ENCODE measurements around the gene ROCK2. TPM values are rescaled to one million over a fixed set of nuclear protein-coding genes. Genes with fewer than 3 reads are reported as not detected.

ROCK2 gene
- total RNA-seq, 1 donor from 2014 or later: 54.3 TPM

DNA sequence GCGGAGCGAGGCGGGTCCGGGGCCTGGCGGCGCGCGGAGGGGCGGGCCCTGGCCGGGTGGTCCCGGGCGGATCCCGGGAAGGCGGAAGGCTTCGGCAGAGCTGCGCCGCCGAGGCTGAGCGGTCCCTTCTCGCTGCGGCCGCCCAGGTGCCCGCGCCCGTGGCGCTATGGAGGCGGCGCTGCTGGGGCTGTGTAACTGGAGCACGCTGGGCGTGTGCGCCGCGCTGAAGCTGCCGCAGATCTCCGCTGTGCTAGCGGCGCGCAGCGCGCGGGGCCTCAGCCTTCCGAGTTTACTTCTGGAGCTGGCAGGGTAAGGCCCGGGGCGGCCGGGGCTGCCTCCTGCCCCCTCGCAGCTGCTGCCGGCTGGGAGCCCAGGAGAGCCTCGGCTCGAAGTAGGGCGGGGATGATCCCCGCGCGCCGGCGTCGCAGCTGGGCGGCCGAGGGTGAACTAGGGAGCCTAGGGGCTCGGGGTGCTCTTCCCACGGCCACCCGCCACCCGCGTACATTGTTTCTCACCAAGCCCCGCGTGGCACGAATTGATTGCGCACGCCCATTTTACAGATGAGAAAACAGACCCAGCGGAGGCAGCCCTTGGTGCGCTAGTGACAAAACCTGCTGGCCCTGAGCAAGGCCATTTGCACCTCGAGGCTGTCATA lies 188.9 kb downstream of the ROCK2 start, which contains the start of gene SLC66A3:
TSS of gene SLC66A3 (plus strand) at position 87 of the 655 bp plus-strand sequence. CDS start at position 167, 80 bp downstream.
- H3K36me3 ChIP-seq: no peaks in the 10 kb centered on the region
- intact Hi-C loops (cut with DNase I): no loop called here
- H3K4me1 ChIP-seq: peaks cover 20% of the 10 kb centered on the region
- ATAC-seq (peak; percentile 91), DNase-seq (peak; percentile 91)
- H3K9me3 ChIP-seq: no peaks in the 10 kb centered on the region
- H3K4me3 ChIP-seq: peak within 1 kb of the TSS; percentile 88
- no peaks in the 10 kb centered on the region for H3K27me3 ChIP-seq (ENCODE audit: low read depth)
- TF ChIP-seq, protein P1, sequence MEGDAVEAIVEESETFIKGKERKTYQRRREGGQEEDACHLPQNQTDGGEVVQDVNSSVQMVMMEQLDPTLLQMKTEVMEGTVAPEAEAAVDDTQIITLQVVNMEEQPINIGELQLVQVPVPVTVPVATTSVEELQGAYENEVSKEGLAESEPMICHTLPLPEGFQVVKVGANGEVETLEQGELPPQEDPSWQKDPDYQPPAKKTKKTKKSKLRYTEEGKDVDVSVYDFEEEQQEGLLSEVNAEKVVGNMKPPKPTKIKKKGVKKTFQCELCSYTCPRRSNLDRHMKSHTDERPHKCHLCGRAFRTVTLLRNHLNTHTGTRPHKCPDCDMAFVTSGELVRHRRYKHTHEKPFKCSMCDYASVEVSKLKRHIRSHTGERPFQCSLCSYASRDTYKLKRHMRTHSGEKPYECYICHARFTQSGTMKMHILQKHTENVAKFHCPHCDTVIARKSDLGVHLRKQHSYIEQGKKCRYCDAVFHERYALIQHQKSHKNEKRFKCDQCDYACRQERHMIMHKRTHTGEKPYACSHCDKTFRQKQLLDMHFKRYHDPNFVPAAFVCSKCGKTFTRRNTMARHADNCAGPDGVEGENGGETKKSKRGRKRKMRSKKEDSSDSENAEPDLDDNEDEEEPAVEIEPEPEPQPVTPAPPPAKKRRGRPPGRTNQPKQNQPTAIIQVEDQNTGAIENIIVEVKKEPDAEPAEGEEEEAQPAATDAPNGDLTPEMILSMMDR (IDR thresholded peaks at IDR 0.05): no peak
- peak within 1 kb of the TSS; percentile 95 for H3K27ac ChIP-seq

DNA sequence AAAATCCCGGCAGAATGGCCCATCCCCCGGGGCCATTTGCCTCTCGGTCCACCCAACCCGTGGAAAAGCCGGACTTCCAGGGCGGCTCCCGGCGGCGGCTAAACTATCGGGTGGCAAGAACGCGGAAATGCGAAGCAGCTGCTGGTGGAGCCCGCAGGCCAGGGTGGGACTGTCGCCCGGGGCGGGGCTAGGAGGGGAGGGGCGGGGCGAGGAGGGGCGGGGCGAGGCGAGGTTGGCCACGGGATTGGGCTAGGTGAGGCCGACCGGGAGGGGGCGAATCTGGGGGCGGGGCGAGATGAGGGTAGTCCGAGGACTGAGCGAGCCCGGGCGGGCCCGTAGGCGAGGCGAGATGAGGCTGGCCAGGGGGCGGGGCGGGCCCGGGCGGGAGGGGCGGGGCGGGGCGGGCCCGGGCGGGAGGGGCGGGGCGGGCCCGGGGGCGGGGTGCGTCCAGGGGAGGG lies 189.5 kb downstream of the ROCK2 start:
- no peaks in the 10 kb centered on the region for H3K36me3 ChIP-seq
- TF ChIP-seq, protein P1 (IDR thresholded peaks at IDR 0.05): no peak
- H3K27me3 ChIP-seq (ENCODE audit: low read depth): no peaks in the 10 kb centered on the region
- peak overlapping the region; percentile 88 for H3K4me3 ChIP-seq
- peak overlapping the region; percentile 95 for H3K27ac ChIP-seq
- peaks cover 20% of the 10 kb centered on the region for H3K4me1 ChIP-seq
- peak; percentile 91 to 96 for ATAC-seq
- intact Hi-C loops (cut with DNase I): no loop called here
- H3K9me3 ChIP-seq: no peaks in the 10 kb centered on the region
- DNase-seq: peak; percentile 99

DNA sequence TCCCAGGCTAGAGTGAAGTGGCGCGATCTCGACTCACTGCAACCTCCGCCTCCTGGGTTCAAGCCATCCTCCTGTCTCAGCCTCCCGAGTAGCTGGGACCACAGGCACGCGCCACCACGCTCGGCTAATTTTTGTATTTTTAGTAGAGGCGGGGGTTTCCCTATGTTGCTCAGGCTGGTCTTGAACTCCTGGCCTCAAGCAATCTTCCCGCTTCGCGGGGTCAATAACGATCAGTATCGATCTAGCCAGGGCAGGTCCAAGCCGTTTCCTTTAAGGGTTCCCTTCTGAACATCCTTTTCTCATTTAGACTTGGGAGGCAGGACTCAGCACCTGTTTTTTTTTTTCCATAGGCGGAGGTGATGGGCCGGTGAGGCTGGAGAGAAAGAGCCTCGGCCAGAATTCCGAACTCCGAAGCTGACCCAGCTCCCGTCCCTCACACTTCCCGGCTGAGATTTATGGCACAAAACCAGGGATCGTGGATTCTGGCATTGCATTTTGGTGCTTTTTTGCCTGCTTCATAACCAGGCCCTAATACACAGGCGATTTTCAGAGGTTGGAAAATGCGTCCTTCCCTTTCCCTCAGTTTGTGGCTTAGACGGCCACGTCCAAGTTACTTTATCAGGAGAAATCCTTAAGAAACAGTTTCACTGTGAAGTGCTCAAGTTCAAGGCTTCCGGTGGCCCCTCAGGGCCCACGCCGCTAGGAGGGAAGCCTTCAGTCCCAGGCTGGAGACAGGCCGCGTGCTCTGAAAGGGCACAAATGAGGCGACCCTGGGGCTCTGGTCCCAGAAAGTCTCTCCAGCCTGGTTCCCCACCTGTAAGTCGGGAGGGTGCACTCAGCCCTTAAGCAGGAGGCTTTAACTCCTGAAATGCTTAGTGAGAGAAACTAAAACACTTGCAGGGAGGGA lies 190.2 kb downstream of the ROCK2 start:
- ATAC-seq (peak; percentile 5 to 31), DNase-seq (peak; percentile 65)
- Histone ChIP-seq H3K27ac (peak overlapping the region; percentile 95), H3K36me3 (no peaks in the 10 kb centered on the region), H3K4me1 (peaks cover 20% of the 10 kb centered on the region), H3K9me3 (no peaks in the 10 kb centered on the region), H3K4me3 (peak overlapping the region; percentile 60), H3K27me3 (ENCODE audit: low read depth) (no peaks in the 10 kb centered on the region)
- intact Hi-C loops (cut with DNase I): no loop called here
- TF ChIP-seq, protein P1 (IDR thresholded peaks at IDR 0.05): no peak

DNA sequence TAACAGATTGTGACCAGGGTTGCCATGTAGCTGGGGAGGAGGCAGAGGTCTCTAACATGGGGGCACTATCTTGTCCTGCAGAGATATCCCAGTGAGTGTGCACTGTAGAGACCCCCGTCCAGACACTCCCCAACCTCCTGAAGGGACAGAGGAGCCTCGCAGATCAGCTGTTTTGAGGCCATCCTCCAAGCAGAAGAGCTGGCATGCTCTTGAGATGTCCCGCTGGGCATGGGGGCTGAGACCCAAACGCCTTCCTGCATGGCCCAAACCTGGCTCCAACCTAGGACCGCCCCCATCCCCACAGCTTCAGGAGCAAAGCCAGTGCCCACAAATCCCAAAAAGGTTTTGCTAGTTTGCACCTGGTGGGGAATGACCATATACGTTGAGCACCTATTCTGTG lies 191.8 kb downstream of the ROCK2 start:
- H3K4me1 ChIP-seq: peaks cover 20% of the 10 kb centered on the region
- DNase-seq (no peak), ATAC-seq (no peak)
- TF ChIP-seq, protein P1 (IDR thresholded peaks at IDR 0.05): no peak
- no peaks in the 10 kb centered on the region for H3K27me3 ChIP-seq (ENCODE audit: low read depth)
- intact Hi-C loops (cut with DNase I): no loop called here
- H3K36me3 ChIP-seq: no peaks in the 10 kb centered on the region
- no peaks in the 10 kb centered on the region for H3K9me3 ChIP-seq
- H3K27ac ChIP-seq: no peak overlapping the region
- H3K4me3 ChIP-seq: no peak overlapping the region

DNA sequence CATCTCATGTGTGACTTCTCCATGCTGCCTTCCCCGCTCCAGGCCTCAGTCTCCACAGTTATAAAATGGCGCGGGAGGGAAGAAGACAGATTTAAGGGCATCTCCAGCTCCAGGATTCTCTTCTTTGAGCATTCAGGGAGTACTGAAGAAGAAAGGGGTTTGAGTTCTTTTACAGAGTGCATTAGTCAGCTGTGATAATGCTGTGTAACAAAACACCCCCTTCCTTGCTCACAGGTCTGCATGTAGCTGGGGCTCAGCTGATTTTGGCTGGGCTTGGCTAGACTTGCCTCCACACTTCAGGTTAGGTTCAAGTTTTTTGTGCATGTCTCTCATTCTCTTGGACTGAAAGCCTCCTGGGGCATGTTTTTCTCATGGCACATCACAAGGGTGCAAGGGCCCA lies 197.2 kb downstream of the ROCK2 start:
- H3K4me3 ChIP-seq: no peak overlapping the region
- DNase-seq (no peak), ATAC-seq (no peak)
- H3K27me3 ChIP-seq (ENCODE audit: low read depth): peaks cover 2% of the 10 kb centered on the region
- H3K36me3 ChIP-seq: no peaks in the 10 kb centered on the region
- TF ChIP-seq, protein P1 (IDR thresholded peaks at IDR 0.05): no peak
- no peaks in the 10 kb centered on the region for H3K4me1 ChIP-seq
- H3K9me3 ChIP-seq: no peaks in the 10 kb centered on the region
- no peak overlapping the region for H3K27ac ChIP-seq
- intact Hi-C loops (cut with DNase I): no loop called here

Data from lower lobe of right lung (tissue), 2 donors.